ENCODE results near the gene NRXN3.

Gene NRXN3

DNA sequence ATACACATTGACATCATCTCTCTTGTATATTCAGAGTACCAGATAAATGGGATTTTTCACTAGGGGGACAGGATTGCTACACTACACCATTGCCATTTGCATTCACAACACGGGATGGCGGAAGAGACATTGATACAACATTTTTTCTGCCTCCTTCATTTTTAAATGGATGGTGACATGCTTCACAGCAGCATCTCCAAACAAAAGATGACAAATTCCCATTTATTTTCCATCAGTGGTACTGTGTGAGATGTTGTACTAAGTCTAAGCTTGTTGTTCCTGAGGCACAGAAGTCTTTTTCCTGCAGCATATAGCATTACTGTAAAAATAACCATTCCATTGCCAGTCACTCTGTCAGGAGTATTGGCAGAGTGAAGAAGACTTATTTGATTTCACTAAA is 912.7 kb downstream of the NRXN3 start:
- TF ChIP-seq CTCF (IDR thresholded peaks at IDR 0.05; ENCODE audit: unreplicated experiment in 3 of 3) = no peak
- Mint-ChIP-seq H3K4me3 (no peak overlapping the region), H3K36me3 (ENCODE audit: low read depth) (no peaks in the 10 kb centered on the region), H3K27me3 (ENCODE audit: low read depth) (no peaks in the 10 kb centered on the region), H3K9me3 (no peaks in the 10 kb centered on the region), H3K27ac (no peak overlapping the region), H3K4me1 (peaks cover 22% of the 10 kb centered on the region)

DNA sequence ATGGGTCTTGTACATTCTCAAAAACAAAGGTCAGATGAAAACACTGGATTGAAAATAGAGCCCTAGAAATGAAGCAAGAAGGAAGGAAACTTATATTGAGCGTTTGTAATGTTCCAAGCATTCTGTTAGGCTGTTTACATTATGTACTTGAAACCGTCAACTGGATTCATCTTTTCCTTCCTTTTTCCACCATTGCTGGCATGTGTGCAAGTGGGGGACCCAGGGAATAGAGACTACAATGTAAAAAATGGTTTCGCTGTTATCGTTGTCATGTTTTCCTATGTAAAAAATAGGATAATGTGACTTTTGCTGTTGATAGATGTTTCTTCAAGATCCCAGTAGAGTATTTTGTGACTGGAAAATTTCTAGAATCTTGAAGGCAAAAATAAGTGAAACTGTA is 913.2 kb downstream of the NRXN3 start:
- no peak for TF ChIP-seq CTCF (IDR thresholded peaks at IDR 0.05; ENCODE audit: unreplicated experiment in 3 of 3)
- no peaks in the 10 kb centered on the region for H3K27me3 Mint-ChIP-seq (ENCODE audit: low read depth)
- no peaks in the 10 kb centered on the region for H3K36me3 Mint-ChIP-seq (ENCODE audit: low read depth)
- H3K4me1 Mint-ChIP-seq = peaks cover 22% of the 10 kb centered on the region
- no peaks in the 10 kb centered on the region for H3K9me3 Mint-ChIP-seq
- no peak overlapping the region for H3K4me3 Mint-ChIP-seq
- H3K27ac Mint-ChIP-seq = no peak overlapping the region

GRCh38 chr14:79084861-79085260 is 914.7 kb downstream of the NRXN3 start:
- Mint-ChIP-seq H3K27ac (no peak overlapping the region), H3K36me3 (ENCODE audit: low read depth) (no peaks in the 10 kb centered on the region)

DNA sequence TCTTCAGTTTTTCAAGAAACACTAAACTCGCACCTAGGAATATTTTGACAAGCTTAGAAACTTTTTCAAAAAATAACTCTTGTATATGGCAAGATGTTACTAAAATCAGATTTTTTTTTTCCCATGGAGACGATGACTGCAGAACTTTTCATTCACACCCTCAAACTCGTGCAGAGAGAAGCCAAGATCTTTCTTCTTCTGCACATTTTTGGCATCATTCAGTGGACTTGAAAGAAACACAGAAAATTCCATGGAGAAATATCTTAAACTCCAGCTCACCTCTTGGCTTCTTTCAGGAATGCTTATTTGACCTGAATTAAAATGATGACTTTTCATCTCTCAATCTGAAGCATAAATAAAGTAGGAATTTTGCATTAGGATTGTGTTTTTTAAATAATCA is 919.4 kb downstream of the NRXN3 start:
- H3K36me3 Mint-ChIP-seq (ENCODE audit: low read depth) = no peaks in the 10 kb centered on the region
- TF ChIP-seq CTCF (IDR thresholded peaks at IDR 0.05; ENCODE audit: unreplicated experiment in 3 of 3) = no peak

More at GRCh38 chr14:79084861-79085260, 914.7 kb downstream of the NRXN3 start:
- TF ChIP-seq CTCF (IDR thresholded peaks at IDR 0.05; ENCODE audit: unreplicated experiment in 3 of 3) = no peak
- H3K9me3 Mint-ChIP-seq = no peaks in the 10 kb centered on the region
- peaks cover 23% of the 10 kb centered on the region for H3K4me1 Mint-ChIP-seq
- H3K27me3 Mint-ChIP-seq (ENCODE audit: low read depth) = no peaks in the 10 kb centered on the region
- H3K4me3 Mint-ChIP-seq = no peak overlapping the region

GRCh38 chr14:79090641-79091180 is 920.5 kb downstream of the NRXN3 start:
- no peak for TF ChIP-seq CTCF (IDR thresholded peaks at IDR 0.05; ENCODE audit: unreplicated experiment in 3 of 3)
- Mint-ChIP-seq H3K4me3 (no peak overlapping the region), H3K27me3 (ENCODE audit: low read depth) (no peaks in the 10 kb centered on the region), H3K4me1 (peaks cover 17% of the 10 kb centered on the region), H3K36me3 (ENCODE audit: low read depth) (no peaks in the 10 kb centered on the region), H3K9me3 (no peaks in the 10 kb centered on the region), H3K27ac (no peak overlapping the region)

More for the DNA sequence above, 919.4 kb downstream of the NRXN3 start:
- Mint-ChIP-seq H3K4me1 (peaks cover 21% of the 10 kb centered on the region), H3K27me3 (ENCODE audit: low read depth) (no peaks in the 10 kb centered on the region), H3K9me3 (no peaks in the 10 kb centered on the region), H3K27ac (no peak overlapping the region), H3K4me3 (no peak overlapping the region)

GRCh38 chr14:79091381-79091963 is 921.3 kb downstream of the NRXN3 start:
- no peaks in the 10 kb centered on the region for H3K27me3 Mint-ChIP-seq (ENCODE audit: low read depth)
- H3K4me1 Mint-ChIP-seq = peaks cover 17% of the 10 kb centered on the region
- H3K27ac Mint-ChIP-seq = no peak overlapping the region
- H3K36me3 Mint-ChIP-seq (ENCODE audit: low read depth) = no peaks in the 10 kb centered on the region
- TF ChIP-seq CTCF (IDR thresholded peaks at IDR 0.05; ENCODE audit: unreplicated experiment in 3 of 3) = no peak
- no peak overlapping the region for H3K4me3 Mint-ChIP-seq
- no peaks in the 10 kb centered on the region for H3K9me3 Mint-ChIP-seq
